Gastroesophageal sphincter (tissue), 4 donors: ENCODE results near the gene SORCS1. TPM values are rescaled to one million over a fixed set of nuclear protein-coding genes. Genes with fewer than 3 reads are reported as not detected.

Experiments
- ATAC-seq: fragments of 150-250 bp; one replicate; pipeline ENCODE4 v1.9.1; 2016; ENCODE audit warnings: mild to moderate bottlenecking, moderate library complexity
- H3K27ac ChIP-seq, 4 donors: fragments of 200-600 bp; sonication (generic) in 3 of 4; 1 replicate in 3 of 4; 2 replicates in 1 of 4; pipeline ENCODE4 v1.5.1; 2016 to 2019
- H3K27me3 ChIP-seq: fragments of 200-600 bp; sonication (generic); one replicate; pipeline ENCODE4 v1.5.1; 2019
- H3K36me3 ChIP-seq, 2 donors: fragments of 200-600 bp; sonication (generic); one replicate each; pipeline ENCODE4 v1.5.1; 2019; ENCODE audit warnings: control low read depth in 1 of 2
- H3K4me1 ChIP-seq, 3 donors: fragments of 200-600 bp; sonication (generic); 1 replicate in 2 of 3; 2 replicates in 1 of 3; pipeline ENCODE4 v1.5.1; 2016 to 2019; ENCODE audit warnings: control low read depth in 2 of 3
- H3K4me3 ChIP-seq, 2 donors: fragments of 200-600 bp; sonication (generic); one replicate each; pipeline ENCODE4 v1.5.1; 2019; ENCODE audit warnings: mild to moderate bottlenecking in 1 of 2, moderate library complexity in 1 of 2
- H3K9me3 ChIP-seq, 3 donors: fragments of 200-600 bp; sonication (generic); one replicate each; pipeline ENCODE4 v1.5.1; 2017 to 2019; ENCODE audit warnings: control low read depth in 2 of 3
- EP300 ChIP-seq: sonication (generic); formaldehyde crosslinking; IDR thresholded peaks from one replicate; pipeline ENCODE4 v1.6.1; 2017; ENCODE audit warnings: antibody characterized with exemption, mild to moderate bottlenecking
- POLR2A ChIP-seq, 2 donors: fragments of 450-650 bp; IDR thresholded peaks; one replicate each; pipeline ENCODE4 v1.6.1; 2017; ENCODE audit warnings: antibody characterized with exemption in 2 of 2, mild to moderate bottlenecking in 2 of 2, moderate library complexity in 1 of 2
- POLR2AphosphoS5 ChIP-seq: sonication (generic); formaldehyde crosslinking; IDR thresholded peaks from one replicate; pipeline ENCODE4 v1.6.1; 2017; ENCODE audit warnings: antibody characterized with exemption
- WGBS, 2 donors: methylation state at CpG; one replicate each; pipeline ENCODE4 v1.1.5; 2018; ENCODE audit warnings: low coverage in 1 of 2; 5-methylcytosine and 5-hydroxymethylcytosine counted together
- total RNA-seq, 4 donors: library from RNA; depleted of rRNA; stranded (reverse); fragments of >200 nt; gene quantifications; one replicate each; pipeline ENCODE4 v1.1.0, GENCODE V29; 2016
- TF ChIP-seq, protein P1 (sequence below), 4 experiments: fragments of 200-600 bp in 2 of 4; fragments of 450-650 bp in 2 of 4; sonication (generic) in 1 of 4; IDR thresholded peaks; one replicate each; pipeline ENCODE4 v1.5.1; 2017 to 2019; ENCODE audit warnings: antibody characterized with exemption in 4 of 4, mild to moderate bottlenecking in 2 of 4, moderate library complexity in 2 of 4

Gene SORCS1
- total RNA-seq, 4 donors from 2014 or later, result 8.5 to 18.6 (median 10.0) TPM

GRCh38 chr10:107126512-107127065, 37.9 kb downstream of the SORCS1 start:
- no peak overlapping the region for H3K4me3 ChIP-seq
- no peak for ATAC-seq
- H3K27ac ChIP-seq, result no peak overlapping the region
- TF ChIP-seq, protein P1, sequence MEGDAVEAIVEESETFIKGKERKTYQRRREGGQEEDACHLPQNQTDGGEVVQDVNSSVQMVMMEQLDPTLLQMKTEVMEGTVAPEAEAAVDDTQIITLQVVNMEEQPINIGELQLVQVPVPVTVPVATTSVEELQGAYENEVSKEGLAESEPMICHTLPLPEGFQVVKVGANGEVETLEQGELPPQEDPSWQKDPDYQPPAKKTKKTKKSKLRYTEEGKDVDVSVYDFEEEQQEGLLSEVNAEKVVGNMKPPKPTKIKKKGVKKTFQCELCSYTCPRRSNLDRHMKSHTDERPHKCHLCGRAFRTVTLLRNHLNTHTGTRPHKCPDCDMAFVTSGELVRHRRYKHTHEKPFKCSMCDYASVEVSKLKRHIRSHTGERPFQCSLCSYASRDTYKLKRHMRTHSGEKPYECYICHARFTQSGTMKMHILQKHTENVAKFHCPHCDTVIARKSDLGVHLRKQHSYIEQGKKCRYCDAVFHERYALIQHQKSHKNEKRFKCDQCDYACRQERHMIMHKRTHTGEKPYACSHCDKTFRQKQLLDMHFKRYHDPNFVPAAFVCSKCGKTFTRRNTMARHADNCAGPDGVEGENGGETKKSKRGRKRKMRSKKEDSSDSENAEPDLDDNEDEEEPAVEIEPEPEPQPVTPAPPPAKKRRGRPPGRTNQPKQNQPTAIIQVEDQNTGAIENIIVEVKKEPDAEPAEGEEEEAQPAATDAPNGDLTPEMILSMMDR (IDR thresholded peaks at IDR 0.05), result no peak
- TF ChIP-seq POLR2A (IDR thresholded peaks at IDR 0.05) (no peak), EP300 (no peak), POLR2AphosphoS5 (no peak)
- H3K9me3 ChIP-seq, result no peaks in the 10 kb centered on the region
- 65 to 91% methylated on average over 1 to 5 of the region's 5 CpGs for WGBS, 2 donors
- H3K4me1 ChIP-seq, result no peaks in the 10 kb centered on the region
- H3K36me3 ChIP-seq, result no peaks in the 10 kb centered on the region
- no peaks in the 10 kb centered on the region for H3K27me3 ChIP-seq

DNA sequence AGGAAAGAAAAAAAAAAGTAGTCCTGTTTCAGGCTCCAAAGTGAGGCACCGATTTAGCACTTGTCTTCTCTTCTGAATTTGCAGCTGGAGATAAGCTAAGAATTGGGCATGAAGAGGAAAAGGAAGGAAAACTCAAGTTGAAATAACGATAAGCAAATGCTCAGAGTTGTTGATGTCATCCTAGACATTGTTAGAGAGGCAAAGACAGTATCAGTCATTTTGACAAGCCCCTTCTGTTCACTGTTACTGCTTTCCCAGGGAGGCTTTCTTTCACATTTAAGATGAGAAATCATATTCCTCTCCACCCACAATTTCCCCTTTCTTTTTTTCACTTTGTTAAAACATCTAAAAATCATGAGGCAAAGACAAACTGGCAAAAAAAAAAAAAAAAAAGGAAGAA, 41.8 kb downstream of the SORCS1 start:
- H3K4me1 ChIP-seq, result no peaks in the 10 kb centered on the region
- no peak for ATAC-seq
- no peak overlapping the region for H3K27ac ChIP-seq
- WGBS, 2 donors, result 53% methylated on average over 2 of the region's 2 CpGs; no CpG with 5 or more reads in 1 of the 2 donors
- TF ChIP-seq EP300, result no peak
- no peak for TF ChIP-seq POLR2AphosphoS5
- TF ChIP-seq, protein P1 (IDR thresholded peaks at IDR 0.05), result no peak
- TF ChIP-seq POLR2A (IDR thresholded peaks at IDR 0.05), result no peak
- H3K9me3 ChIP-seq, result no peaks in the 10 kb centered on the region
- no peak overlapping the region for H3K4me3 ChIP-seq
- no peaks in the 10 kb centered on the region for H3K27me3 ChIP-seq
- H3K36me3 ChIP-seq, result no peaks in the 10 kb centered on the region

DNA sequence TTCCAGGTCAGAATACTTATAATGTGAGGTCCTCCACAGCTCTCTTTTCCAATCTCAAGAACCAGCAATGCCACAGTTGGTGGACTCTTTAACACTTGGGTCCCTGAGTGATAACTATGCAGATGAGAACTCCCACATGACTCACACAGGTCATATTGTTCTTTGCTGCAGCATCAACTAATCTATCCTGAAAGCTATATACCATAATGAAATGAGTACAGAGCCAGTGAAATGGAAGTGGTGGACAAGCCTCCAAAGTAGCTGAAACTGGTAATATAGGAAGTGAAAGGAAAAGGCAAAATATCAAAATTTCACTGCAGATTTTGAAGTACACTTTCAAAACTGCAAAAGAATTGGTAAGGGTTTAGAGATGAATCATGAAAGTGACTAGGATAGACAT, 45.6 kb downstream of the SORCS1 start:
- Histone ChIP-seq H3K4me3 (no peak overlapping the region), H3K4me1 (no peaks in the 10 kb centered on the region), H3K27ac (no peak overlapping the region), H3K9me3 (peaks cover 0 to 4% (median 0%) of the 10 kb centered on the region in 3 donors), H3K27me3 (no peaks in the 10 kb centered on the region), H3K36me3 (no peaks in the 10 kb centered on the region)
- TF ChIP-seq POLR2A (IDR thresholded peaks at IDR 0.05) (no peak), EP300 (no peak), POLR2AphosphoS5 (no peak)
- TF ChIP-seq, protein P1 (IDR thresholded peaks at IDR 0.05), result no peak
- no peak for ATAC-seq

DNA sequence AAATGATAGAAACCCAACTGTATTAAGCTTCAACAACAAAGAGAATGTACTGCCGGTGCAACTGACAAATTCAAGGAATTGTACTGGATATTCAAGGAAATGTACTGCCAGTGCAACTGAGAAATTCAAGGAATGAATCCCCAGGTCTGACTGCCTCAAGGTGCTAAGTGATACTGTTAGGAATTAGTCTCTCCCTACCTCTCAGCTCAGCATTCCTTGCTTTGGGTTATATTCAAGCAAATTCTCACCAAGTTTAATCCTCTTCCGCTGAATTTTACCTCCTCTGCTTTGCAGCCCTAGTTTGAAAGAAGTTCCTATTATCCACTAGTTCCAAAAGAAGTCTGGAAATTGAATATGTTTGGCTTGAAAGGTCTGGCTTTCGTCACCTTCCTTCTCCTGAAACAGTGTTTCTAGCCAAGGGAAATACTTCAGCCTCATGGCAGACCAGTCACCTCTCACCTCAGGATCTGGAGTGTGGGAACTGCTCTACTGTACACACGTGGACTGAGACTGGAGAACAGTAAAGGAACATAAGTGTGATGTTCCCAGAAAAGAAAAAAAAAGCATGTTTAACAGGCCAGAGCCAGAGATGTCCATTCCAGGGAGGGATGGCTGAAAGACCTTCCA, 60.4 kb downstream of the SORCS1 start:
- ATAC-seq, result no peak
- peaks cover 4 to 25% (median 5%) of the 10 kb centered on the region in 3 donors for H3K4me1 ChIP-seq
- H3K4me3 ChIP-seq, result no peak overlapping the region
- 40 to 49% methylated on average over 2 to 3 of the region's 4 CpGs for WGBS, 2 donors
- no peak overlapping the region for H3K27ac ChIP-seq
- no peaks in the 10 kb centered on the region for H3K36me3 ChIP-seq
- H3K27me3 ChIP-seq, result no peaks in the 10 kb centered on the region
- TF ChIP-seq POLR2AphosphoS5 (peak; percentile 7), POLR2A (IDR thresholded peaks at IDR 0.05) (no peak)
- H3K9me3 ChIP-seq, result peaks cover 0 to 5% (median 0%) of the 10 kb centered on the region in 3 donors

DNA sequence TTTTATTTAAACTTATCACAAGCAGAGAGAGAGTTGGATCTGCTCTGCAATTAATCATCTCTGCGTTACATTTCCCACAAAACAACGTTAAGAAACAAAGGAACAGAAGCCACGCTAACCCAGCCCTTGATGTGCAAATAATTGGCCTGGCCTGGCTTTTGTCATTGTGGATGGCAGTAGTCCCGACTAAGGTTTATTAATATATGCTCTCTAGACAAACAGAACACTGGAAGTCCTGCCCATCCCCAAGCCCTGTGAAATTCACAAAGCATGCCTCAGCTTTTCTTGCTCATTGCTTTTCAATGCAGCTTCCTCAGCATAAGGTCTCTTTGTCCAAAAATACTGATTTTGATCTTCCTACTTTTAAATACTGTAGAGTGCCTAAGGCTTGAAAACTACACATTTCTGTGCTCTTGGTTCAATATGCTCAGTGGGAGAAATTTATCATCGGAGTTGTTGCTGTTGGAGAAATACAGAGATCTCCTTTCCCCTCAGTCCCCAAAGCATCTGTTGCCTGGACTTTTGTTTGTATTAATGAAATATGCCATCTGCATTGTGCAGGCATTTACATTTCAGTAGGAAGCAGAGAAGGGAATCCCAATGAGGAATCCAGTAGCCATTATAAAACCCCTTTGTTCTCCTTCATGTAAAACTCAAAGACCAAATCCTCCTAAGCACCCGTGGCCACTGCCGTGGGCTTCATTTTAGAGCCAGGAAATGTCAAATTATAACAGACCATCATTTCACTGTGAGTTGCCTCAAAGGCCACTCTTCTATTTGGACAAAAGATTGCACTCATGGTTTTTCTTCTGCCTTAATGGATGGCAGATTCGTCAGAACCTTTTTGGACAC, 61.1 kb downstream of the SORCS1 start:
- H3K27me3 ChIP-seq, result no peaks in the 10 kb centered on the region
- TF ChIP-seq POLR2AphosphoS5 (peak; percentile 66), EP300 (no peak)
- no peak for ATAC-seq
- H3K36me3 ChIP-seq, result no peaks in the 10 kb centered on the region
- peaks cover 4 to 25% (median 5%) of the 10 kb centered on the region in 3 donors for H3K4me1 ChIP-seq
- H3K27ac ChIP-seq, result no peak overlapping the region
- no peak overlapping the region for H3K4me3 ChIP-seq
- no peaks in the 10 kb centered on the region for H3K9me3 ChIP-seq
- WGBS, 2 donors, result 13 to 28% methylated on average over 4 to 8 of the region's 8 CpGs
